ENCODE measurements around the gene POLR3K.
A peak's percentile ranks its signal among the peaks of the same experiment; 100 is the strongest.

The POLR3K gene

DNA sequence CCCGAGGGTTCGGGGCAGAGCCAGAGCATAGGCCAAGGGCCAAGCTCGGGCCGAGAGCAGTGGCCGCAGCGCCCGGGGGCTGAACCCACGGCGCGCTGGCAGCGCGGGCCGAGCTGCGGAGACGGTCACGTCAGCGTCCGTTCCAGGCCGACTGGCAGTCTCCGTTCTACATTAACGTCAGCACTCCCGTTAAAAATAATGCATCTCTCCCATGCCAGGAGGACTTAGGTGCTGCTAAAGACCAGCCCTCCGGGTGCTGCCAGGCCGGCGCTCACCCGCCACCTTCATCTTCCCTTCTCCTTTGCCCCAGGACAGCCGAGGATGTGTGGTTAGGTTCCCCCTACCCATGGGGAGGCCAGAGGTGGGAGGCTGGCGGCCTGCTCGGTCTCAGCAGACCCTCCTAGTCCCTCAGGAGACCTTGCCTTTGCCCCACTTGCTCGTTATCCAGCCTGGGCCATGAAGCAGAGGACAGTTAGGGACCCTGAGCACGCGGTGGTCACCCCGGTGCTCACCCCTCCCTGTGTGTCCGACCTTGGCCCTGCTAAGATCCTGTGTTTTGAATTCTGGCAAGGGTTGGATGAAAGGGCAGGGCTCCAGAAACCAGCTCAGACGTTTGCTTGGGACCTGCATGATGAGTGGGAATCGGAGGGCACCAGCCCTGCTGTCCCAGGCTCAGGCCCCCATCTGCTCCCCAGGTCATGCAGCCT, 25.2 kb upstream of the POLR3K start:
- no peak for DNase-seq

DNA sequence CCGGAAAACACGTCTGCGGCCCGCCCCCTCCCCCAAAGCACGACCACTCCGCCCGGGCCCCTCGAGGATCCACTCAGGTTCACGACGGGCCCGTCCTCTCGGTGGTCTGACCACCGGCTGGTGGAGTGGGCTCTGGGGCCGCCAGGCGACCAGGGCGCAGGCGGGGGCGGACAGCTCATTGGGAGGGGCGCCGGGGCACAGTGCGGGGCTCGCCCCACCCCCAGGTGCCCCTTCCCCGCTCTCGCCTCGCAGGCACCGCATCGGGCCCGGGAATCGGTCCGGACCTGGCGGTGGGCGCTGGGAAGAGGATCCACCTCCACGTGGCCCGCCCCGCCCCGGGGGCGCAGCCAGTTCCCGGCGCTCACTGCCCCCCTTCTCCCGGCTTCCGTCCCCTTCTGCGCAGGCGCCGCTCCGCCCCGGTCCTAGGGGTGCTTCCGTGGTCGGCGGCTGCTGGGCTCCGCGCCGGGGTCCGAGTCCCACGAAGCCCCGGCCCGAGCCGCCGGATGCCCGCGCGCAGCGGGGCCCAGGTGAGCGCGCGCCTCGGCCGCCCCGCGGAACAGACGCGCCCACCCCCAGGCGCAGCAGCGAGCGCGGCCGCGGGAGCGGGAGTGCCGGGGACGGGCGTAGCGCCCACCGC, 24.5 kb upstream of the POLR3K start, which contains the start of gene MPG:
Gene MPG (plus strand): TSS at position 419 of the 637 bp plus-strand sequence. CDS start 85 bp downstream, at position 504.
- DNase-seq = peak; percentile 73

DNA sequence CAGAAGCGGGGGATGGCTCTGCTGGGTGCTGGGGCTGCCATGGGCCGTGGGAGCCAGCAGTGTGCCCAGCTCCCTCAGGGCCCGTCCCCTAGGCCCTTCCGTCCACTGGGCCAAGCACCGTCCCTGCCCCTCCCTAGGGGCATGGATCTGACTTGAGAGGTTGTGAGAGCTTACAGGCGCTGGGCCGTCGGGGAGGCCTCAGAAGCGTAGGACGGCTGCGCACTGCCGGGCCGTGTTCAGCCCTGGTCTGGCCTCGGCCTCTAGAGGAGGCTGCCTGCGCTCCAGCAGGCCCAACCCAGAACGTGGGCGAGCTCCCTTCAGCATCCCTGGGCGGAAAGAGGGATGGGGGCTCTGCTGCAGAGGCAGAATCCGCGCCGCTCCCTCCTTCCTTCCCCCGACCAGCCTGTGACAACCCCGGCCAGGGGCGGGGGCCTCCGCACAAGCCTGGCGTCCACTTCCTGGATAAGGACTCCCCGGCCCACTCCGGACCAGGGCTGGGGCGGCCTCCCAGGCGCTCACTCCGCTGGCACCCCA, 23.9 kb upstream of the POLR3K start:
- no peak for DNase-seq

DNA sequence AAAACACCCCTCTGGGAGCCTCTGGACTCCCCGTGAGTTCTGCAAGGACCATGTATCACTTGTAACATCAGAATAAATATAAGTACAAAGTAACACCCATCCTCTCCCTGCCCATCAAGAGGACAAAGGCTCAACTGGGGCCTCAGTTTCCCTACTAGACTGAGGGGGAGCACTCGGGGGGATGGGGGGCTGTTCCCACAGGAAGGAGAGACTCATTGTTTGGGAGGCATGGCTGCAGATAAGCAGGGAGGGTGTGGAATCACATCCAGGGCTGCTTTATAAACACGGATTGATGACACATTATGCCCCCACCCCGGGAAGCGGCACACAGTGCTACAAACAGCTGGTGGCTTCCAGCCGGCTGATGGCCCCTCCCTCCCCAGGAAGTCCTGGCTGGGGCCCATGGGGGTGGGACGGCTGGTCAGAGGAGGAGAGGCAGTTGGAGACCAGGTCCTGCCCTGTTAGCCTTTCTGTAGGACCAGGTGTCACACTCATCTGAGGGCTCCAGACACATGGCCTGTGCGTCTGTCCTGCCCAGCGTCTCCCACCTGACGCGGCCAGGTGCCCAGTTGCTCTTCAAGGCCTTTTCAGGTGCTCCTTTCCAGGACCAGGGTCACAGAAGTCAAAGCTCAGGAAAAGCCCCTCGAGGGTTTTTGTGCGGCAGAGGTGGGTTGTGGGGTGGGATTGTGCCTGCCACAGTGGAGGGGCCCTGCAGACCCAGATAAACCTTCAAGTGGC, 23.3 kb upstream of the POLR3K start:
- no peak for DNase-seq

DNA sequence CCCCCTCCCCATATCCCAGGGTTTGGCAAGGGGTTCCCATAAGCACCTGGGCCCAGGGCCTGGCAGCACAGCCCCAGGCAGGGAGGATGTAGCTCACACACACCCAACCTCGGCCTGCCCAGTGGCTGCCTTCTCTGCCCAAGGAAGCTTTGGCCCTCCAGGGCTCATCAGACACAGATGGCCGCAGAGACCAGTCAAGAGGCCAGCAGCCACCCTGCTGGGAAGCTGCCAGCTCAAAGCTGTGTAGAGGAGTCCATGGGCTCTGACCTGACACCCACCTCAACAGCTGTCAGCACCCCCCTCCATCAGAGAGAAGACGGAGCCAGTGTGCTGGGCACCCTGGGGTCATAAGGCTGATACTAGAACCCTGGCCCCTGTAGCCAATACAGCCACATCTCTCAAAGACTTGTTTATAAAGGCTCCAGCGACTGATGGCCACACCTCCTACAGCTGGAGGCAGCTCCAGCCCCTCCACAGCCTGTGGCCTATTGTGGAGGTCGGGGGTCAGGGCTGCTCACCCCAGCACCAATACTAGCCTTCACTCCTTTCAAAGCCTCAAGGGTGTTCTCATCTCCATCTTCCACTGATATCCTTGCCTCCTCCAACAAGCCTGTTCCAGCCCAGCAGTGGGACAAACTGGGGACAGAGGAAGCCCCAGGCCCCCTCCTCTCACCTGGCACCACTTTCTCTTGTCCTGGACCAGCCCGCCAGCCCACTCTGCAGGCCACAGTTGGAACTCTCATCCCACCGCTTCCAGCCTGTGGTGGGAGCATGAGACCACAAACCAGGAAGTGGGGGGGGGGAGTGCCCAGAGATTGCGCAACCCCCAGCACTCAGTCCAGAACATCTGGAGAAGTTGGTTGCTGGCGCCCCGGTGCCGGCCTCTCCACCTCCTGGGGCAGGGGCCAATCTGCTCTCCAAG, 22.4 kb upstream of the POLR3K start:
- DNase-seq = no peak

DNA sequence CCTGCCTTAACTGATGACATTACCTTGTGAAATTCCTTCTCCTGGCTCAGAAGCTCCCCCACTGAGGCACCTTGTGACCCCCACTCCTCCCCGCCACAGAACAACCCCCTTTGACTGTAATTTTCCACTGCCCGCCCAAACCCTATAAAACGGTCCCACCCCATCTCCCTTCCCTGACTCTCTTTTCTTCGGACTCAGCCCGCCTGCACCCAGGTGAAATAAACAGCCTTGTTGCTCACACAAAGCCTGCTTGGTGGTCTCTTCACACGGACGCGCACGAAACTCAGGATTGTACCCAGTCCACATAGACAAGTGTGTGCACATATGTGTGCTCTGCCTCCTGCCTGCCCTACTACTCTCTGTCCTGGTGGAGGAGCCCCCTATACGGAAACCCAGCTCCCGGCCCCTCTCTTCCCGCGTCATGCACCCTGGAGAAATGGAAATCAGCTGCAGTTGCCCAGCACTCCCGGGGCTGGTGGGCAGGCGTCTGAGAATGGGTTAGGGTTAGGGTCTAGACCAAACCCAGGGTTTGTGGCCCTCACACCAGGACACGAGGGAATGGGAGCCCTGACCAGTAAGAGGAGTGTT, 21.4 kb upstream of the POLR3K start:
- no peak for DNase-seq

DNA sequence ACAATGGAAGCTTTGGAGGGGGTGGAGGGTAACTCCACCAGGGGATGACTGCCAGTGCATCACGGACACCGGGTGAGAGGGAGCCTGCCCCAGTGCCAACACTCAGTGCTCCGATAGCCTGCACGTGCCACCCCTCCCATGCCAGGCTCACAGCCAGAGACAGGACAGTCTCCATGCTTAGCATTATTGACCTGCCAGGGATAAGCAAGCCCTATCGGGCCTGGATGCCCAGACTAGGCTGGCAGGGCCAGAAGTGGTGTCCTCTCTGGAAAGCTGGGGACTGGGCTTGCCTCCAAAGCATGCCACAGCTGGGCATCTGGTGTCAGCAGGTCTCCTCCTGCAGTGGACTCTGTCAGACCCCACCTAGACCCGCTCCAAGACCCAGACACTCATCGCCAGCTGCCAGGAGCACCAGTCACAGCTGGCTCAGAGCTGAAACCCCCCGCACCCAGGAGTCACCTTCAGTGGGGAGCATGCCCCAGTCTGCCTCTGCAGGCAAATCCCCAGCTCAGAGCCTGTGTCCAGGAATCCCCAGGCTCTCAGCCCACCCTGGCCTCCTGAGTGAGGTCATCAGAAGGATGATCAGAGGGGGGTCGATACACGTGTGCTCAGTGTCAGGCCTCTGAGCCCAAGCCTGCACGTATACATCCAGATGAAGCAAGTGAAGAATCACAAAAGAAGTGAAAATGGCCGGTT, 20.8 kb upstream of the POLR3K start:
- no peak for DNase-seq

DNA sequence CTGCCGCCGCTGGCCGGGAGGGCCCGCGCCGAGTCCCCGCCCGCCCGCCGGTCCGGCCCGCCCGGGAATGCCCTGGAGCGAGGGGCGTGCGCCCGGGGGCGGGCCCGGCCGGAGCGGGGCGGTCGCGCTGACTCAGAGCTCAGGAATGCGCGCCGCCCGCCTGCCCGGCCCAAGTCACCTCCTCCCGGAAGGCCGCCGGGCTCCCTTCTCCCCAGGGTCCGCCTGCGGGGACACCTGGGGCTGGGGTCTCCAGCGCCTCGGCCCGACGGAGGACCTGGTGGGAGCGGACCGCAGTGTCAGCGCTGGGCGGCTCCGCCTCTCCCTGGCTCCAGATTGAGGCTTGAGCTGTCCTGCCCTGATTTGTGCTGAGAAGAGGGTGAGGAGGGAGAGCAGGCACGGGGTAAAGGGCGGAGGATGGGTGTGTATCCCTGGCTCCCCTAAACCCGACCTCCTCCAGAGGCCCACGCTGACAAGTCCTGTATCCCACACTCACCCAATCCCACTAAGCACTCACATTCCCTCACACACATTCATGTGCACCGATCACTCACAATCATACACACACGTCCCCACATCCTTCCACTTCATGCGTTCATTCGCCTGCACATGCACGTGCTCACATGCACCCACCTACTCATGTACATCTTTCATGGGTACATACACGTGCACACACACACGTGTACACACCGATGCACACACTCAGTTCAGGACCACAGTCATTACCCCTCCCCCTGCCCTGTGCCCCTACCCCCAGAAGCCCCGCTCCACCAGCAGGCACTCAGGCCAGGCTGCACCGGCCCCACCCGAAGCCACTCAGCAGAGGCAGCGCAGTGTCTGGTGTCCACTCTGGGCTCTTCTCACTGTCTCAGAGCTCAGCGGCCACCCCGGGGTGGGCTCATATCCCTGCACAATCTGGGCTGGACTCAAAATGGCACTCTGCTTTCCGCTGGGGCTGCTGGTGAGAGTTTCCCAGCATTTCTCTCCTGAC, 19.4 kb upstream of the POLR3K start, which contains the start of gene RHBDF1:
Gene RHBDF1 (minus strand): TSS at position 71 of the 988 bp plus-strand sequence. CDS start 7,616 bp downstream, outside the sequence.
- DNase-seq = no peak

DNA sequence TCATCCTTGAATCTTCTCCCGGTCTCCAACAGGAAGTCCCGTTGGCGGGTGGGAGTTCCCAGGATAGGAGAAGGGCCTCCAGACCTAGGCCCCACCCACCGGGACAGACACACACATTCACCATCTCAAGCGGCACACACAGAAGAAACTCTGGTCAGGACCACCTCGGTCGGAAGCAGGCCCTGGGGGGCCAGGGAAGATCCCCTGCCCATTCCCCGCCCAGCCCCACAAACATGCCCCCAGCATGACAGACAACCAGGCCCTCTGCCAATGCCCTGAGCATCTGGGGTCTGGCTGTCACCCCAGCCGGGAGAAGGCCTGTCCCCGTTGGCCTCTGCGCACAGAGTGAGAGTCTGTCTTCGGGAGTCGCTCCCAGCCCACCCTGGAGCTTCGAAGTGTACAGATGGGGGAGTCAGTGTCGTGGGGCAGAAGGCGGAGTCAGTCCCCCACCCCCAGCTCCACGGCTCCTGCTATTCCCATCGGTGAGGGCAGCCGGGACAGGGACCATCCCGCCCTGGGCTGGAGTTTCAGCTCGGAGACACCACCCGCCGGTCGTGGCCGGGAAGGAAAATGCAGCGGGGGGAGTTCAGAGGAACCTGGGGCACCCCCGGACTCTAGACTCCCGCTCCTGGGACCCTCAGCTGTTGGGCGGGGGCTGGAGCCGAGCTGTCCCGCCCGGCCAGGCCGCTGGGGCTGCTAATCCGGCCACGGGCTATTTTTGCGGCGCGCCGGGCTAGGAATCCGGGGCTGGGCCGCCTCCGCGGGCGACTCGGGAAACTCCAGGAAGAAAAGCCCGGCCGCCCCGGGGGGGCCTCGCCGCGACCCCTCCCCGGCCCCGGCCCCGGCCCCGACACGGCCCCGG, 18.4 kb upstream of the POLR3K start:
- no peak for DNase-seq

DNA sequence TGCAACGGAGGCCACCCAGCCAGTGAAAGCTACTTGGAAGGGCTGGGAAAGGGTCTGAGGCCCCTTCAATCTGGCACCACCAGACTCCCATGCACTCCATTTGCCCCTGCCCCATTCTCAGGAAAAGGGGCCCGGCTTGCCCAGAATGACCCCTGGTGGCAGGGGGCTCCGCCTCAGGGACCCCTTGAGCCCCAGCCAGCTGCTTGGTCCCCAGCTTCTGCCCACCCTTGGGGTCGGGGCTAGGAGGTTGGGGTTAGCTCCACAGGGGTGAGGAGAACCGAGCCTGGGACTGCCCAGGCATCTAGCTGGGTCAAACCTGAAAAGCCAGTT, 17.8 kb upstream of the POLR3K start:
- DNase-seq = no peak

DNA sequence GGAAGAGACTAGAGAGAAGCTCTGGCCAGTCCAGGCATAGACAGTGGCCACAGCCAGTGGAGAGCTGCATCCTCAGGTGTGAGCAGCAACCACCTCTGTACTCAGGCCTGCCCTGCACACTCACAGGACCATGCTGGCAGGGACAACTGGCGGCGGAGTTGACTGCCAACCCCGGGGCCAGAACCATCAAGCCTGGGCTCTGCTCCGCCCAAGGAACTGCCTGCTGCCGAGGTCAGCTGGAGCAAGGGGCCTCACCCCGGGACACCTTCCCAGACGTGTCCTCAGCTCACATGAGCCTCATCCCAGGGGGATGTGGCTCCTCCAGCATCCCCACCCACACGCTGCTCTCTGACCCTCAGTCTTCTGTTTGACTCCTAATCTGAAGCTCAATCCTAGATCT, 15.8 kb upstream of the POLR3K start:
- DNase-seq = no peak

DNA sequence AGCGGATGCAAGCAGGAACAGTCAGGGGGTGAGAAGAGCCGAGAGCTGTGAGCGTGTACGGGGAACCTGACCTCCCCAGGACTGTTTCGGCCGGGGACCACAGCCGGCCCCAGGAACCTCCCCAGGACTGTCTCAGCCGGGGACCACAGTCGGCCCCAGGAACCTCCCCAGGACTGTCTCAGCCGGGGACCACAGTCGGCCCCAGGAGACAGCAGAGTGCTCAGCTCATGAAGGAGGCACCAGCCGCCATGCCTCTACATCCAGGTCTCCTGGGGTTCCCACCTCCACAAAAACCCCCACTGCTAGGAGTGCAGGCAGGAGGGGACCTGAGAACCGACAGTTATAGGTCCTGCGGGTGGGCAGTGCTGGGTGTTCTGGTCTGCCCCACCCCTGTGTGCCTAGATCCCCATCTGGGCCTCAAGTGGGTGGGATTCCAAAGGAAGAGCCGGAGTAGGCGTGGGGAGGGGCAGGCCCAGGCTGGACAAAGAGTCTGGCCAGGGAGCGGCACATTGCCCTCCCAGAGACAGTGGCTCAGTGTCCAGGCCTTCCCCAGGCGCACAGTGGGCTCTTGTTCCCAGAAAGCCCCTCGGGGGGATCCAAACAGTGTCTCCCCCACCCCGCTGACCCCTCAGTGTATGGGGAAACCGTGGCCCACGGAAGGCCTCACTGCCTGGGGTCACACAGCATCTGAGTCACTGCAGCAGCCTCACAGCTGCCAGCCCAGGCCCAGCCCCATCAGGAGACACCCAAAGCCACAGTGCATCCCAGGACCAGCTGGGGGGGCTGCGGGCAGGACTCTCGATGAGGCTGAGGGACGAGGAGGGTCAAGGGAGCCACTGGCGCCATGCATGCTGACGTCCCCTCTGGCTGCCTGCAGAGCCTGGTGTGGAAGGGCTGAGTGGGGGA, 14.7 kb upstream of the POLR3K start:
- DNase-seq = no peak

DNA sequence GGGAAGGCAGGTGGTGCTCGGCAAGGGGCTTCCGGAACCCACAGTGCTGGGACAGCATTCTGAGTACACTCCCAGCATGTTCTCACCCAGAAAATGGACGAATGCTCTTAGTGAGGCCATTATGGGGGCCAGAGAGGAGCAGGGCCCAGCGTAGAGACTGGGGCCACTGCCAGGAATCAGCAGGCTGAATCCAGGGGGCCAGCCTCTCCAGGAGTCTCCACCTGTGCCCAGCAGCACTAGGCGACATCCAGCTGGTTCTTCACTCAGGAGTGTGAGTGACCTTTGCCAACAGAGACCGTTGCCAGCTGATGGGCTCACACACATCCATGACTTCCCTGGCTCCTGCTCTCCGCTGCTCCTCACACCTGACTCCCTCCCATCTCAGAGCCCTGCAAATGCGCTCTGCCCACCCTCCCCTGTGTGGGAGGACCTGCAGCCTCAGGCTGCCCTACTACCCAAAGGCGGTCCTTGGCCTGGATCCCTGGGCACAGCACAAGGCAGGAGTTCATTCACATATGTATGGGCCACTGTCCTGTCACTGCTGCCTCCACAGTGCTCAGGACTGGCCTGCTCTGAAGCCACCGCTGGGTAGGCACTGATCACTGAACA, 13.9 kb upstream of the POLR3K start:
- DNase-seq = no peak

DNA sequence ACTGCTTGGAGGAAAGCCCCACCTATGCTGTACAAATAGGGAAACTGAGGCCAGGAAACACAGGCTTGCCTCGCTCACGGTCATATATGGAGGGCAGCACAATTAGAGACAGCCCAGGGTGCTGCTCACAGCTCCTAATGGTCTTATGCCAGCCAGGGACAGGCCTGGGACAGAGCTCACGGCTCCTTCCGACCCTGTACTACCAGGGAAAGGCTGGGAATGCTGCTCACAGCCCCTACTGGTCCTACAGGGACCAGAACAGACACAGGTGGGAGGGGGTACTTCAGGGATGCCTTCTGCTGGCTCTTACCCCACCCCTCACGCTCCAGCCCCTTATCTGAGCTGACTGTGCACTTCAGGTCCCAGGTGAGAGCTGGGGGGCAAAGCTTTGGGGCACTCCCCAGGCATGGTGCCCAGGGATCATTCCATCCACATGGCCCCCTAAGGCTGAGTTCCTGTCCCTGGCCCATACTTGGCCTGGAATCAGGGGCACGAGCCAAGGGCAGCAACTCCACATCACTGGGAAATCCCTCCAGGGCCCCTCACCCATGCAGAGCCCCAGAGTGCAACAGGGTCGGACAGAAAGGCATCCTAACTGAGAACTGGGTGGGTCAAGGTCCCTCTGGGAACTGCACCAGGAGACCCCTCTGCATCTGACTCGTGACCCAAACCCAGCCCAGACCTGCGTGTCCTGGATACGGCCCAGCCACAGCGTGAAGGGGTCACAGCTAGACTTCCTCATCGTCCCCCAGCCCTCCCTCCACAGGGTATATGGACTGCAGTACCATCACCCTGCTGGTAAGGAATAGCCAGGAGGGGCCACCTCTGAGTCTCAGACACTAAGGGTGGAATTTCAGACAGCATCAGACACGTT, 13.1 kb upstream of the POLR3K start:
- no peak for DNase-seq

DNA sequence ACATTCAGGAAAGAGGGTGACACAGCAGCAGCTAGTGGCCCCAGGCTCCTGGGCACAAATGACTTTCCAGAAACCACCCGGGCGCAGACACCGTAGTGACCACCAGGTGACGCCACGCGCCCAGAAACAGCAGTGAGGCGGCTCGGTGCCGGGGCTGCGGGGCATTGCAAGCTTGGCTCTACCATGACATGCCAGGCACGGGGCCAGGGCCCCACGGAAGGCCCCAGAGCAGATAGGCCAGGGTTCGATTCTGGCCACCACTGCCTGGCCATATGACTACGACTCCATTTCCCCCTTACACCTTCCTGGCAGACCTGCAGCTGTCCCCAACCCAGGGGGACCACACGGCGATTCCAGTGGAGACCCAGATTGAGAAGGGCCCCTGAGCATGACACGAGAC, 12.3 kb upstream of the POLR3K start:
- peak; percentile 72 for DNase-seq

DNA sequence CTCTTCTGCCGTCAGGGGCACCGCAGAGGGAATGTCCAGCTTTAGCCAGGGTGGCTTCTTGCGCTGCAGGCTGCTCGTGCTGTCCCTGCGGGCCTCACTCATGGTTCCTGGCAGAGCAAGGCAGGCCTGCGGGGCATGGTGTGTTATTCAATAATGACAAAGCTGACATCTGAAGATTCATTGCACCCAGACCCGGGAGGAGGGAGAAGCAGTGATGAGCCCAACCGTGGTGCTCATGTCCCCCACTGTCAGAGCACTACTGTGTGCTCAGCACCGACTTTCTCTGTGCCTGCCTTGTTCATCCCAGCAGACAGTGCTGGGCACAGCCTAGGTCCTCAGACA, 11.5 kb upstream of the POLR3K start:
- DNase-seq = no peak

Data from effector CD8-positive, alpha-beta T cell (primary cell).